Measurements from ENCODE around the gene TARDBP.
"Not testable (repeated sequence)": the region's sequence is repeated elsewhere in the genome, so short reads cannot be mapped to it uniquely, and the experiment has no call there.

Gene TARDBP

DNA sequence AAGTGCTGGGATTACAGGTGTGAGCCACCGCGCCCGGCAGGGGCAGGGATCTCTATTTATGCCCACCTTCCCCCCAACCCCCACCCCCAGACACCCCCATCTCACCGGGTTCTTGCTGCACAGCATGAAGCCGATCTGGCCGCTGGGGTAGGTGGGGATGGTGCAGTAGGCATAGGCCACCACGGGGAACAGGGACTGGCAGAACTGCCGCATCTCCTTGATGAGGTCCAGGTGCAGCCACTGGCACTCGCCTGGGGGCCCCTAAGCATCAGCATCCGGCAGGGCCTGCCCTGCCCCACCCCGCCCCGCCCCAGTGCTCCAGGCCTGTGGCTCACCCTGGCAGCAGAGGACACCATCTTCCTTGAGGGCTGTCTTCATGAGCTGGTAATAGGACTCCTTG lies 43.2 kb downstream of the TARDBP start:
- no peak overlapping the region for H3K27ac ChIP-seq (ENCODE audit: low read length)
- no peak overlapping the region for H3K9ac ChIP-seq (ENCODE audit: low read depth, low read length)
- H3K4me1 ChIP-seq (ENCODE audit: insufficient read depth, low read length), result peaks cover 6% of the 10 kb centered on the region; the same call in 1 of the 2 replicates
- H3K27me3 ChIP-seq (ENCODE audit: insufficient read depth, low read length), result peaks cover 4% of the 10 kb centered on the region; the same call in 1 of the 2 replicates
- no peak overlapping the region for H3K4me3 ChIP-seq (ENCODE audit: low read length)
- peaks cover 36% of the 10 kb centered on the region for H3K36me3 ChIP-seq (ENCODE audit: insufficient read depth, low read depth, low read length)
- H3K9me3 ChIP-seq (ENCODE audit: insufficient read depth, low read depth, low read length), result no peaks in the 10 kb centered on the region

DNA sequence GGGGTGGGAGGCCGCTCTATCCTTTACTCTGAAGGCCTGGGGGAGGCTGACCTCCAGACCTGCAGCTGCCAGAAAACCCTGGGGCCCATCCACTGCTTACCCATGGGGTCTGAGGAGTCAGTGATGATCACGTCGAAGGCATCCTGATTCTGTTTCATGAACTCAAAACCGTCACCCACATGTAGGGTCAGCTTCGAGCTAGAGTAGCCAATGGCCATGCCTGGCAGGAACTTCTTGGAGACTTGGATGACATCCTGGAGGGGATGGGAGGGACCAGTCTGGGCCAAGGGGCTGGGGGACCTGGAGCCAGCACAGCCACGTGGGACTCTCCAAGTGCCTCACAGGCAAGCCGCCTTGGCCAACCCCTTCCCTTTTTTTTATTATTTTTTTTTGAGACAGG lies 44.0 kb downstream of the TARDBP start:
- peaks cover 6% of the 10 kb centered on the region; the same call in 1 of the 2 replicates for H3K4me1 ChIP-seq (ENCODE audit: insufficient read depth, low read length)
- peaks cover 4% of the 10 kb centered on the region; the same call in 1 of the 2 replicates for H3K27me3 ChIP-seq (ENCODE audit: insufficient read depth, low read length)
- no peaks in the 10 kb centered on the region for H3K9me3 ChIP-seq (ENCODE audit: insufficient read depth, low read depth, low read length)
- no peak overlapping the region for H3K9ac ChIP-seq (ENCODE audit: low read depth, low read length)
- H3K36me3 ChIP-seq (ENCODE audit: insufficient read depth, low read depth, low read length), result peaks cover 36% of the 10 kb centered on the region
- H3K4me3 ChIP-seq (ENCODE audit: low read length), result no peak overlapping the region
- no peak overlapping the region for H3K27ac ChIP-seq (ENCODE audit: low read length)

DNA sequence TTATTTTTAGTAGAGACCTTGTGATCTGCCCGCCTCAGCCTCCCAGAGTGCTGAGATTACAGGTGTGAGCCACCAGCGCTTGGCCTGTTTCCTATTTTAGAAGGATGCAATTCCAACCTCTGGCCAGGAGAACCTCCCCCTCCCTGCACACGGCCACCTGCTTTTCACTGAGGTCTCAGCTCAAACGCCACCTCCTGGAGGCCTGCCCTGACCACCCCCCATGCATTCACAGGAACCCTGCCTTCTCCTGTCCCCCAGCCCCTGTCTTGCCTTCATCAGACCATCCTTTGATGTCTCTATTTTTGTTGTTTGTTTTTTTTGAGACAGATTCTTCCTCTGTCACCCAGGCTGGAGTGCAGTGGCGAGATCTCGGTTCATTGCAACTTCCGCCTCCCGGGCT lies 45.0 kb downstream of the TARDBP start:
- Histone ChIP-seq H3K27me3 (ENCODE audit: insufficient read depth, low read length) (no peaks in the 10 kb centered on the region), H3K9ac (ENCODE audit: low read depth, low read length) (no peak overlapping the region), H3K36me3 (ENCODE audit: insufficient read depth, low read depth, low read length) (peaks cover 36% of the 10 kb centered on the region), H3K27ac (ENCODE audit: low read length) (no peak overlapping the region), H3K4me1 (ENCODE audit: insufficient read depth, low read length) (peaks cover 6% of the 10 kb centered on the region; the same call in 1 of the 2 replicates), H3K9me3 (ENCODE audit: insufficient read depth, low read depth, low read length) (no peaks in the 10 kb centered on the region), H3K4me3 (ENCODE audit: low read length) (no peak overlapping the region)

DNA sequence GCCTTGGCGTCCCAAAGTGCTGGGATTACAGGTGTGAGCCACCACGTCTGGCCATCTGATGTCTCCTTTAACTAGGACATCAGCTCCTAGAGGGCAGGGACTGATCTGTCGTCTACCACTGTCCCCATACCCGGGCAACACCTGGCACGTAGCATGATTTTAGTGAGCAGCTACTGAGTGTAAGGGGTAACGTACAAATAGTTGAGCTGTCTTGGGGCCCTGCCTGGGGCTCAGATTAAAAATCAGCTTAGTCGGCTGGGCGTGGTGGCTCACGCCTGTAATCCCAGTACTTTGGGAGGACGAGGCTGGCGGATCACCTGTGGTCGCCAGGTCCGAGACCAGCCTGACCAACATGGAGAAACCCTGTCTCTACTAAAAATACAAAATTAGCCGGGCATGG lies 45.6 kb downstream of the TARDBP start:
- Histone ChIP-seq H3K27ac (ENCODE audit: low read length) (no peak overlapping the region), H3K4me3 (ENCODE audit: low read length) (no peak overlapping the region), H3K9ac (ENCODE audit: low read depth, low read length) (no peak overlapping the region), H3K4me1 (ENCODE audit: insufficient read depth, low read length) (peaks cover 4% of the 10 kb centered on the region; the same call in 1 of the 2 replicates), H3K36me3 (ENCODE audit: insufficient read depth, low read depth, low read length) (peaks cover 41% of the 10 kb centered on the region), H3K9me3 (ENCODE audit: insufficient read depth, low read depth, low read length) (no peaks in the 10 kb centered on the region), H3K27me3 (ENCODE audit: insufficient read depth, low read length) (no peaks in the 10 kb centered on the region)

DNA sequence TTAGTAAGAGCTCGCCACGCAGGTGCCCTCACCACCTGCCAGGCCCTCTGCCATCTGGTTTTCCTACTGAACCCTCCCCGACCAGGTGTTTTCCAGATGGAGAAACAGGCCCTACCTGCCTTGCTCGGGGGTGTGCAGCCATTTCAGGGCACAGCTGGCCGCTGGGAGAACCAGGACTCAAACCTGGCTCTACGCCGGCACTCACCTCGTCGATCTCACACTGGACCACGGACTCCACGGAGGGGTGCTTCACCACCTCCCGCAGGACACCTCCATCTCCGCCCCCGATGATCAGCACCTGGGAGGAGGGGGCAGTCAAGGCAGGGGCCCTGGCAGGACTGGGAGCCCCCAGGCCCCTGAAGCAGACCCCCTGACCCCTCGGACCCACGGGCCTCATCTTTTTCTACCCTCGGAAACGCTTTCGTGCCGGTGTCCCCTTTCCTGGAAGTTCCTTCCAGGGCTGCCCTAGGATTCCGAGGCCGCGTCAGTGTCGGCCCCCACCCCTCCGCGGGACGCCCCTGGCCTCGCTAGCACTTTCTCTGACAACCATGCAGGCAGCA lies 46.2 kb downstream of the TARDBP start:
- Histone ChIP-seq H3K36me3 (ENCODE audit: insufficient read depth, low read depth, low read length) (peaks cover 46% of the 10 kb centered on the region), H3K4me1 (ENCODE audit: insufficient read depth, low read length) (peaks cover under 1% of the 10 kb centered on the region; the same call in 1 of the 2 replicates), H3K9me3 (ENCODE audit: insufficient read depth, low read depth, low read length) (no peaks in the 10 kb centered on the region), H3K4me3 (ENCODE audit: low read length) (peak overlapping the region; percentile 91), H3K27me3 (ENCODE audit: insufficient read depth, low read length) (no peaks in the 10 kb centered on the region), H3K27ac (ENCODE audit: low read length) (no peak overlapping the region), H3K9ac (ENCODE audit: low read depth, low read length) (peak overlapping the region; percentile 83; the same call in 1 of the 2 replicates)

DNA sequence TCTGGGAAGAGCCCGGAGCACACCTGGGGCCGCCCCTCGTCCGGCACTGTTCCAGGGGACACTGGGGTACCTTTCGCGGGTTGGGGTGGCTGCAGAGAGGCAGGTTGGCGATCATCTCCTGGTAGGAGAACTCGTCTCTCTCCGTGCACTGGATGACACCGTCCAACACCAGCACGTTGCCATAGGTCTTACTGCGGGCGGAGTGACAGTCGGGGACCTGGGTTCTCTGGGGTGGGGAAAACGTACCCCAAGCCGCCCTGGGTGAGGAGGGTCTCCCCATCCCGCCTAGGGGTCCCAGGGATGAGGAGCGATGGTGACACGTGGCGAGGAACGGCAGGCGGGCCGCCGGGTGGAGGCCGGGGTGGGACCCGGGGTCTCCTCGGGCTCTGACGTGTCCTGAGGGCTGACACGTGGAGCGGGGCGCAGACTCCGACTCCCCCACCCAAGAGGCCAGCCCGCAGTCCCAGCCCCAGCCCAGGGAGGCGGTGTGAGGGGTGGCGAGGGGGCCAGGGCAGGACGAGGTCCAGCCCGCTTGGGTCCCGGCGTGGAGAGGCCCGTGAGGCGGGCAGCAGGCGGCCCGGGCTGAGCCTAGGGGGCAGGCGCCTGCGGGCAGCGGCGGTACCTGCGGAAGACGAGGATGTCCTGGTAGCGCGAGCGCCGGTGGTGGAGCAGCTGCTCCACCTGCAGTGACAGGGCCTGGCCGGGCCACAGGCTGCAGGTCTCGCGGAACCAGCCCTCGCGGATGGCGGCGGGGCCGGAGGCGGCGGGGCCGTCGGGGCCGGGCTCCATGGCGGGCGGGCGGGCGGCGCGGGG lies 46.9 kb downstream of the TARDBP start:
- Histone ChIP-seq H3K9ac (ENCODE audit: low read depth, low read length) (peak overlapping the region; percentile 83; the same call in 1 of the 2 replicates), H3K4me1 (ENCODE audit: insufficient read depth, low read length) (no peaks in the 10 kb centered on the region; the same call in 1 of the 2 replicates), H3K36me3 (ENCODE audit: insufficient read depth, low read depth, low read length) (peaks cover 41% of the 10 kb centered on the region), H3K27ac (ENCODE audit: low read length) (peak overlapping the region; percentile 55), H3K9me3 (ENCODE audit: insufficient read depth, low read depth, low read length) (no peaks in the 10 kb centered on the region), H3K4me3 (ENCODE audit: low read length) (peak overlapping the region; percentile 91), H3K27me3 (ENCODE audit: insufficient read depth, low read length) (no peaks in the 10 kb centered on the region)

GRCh38 chr1:11059968-11060830 lies 47.7 kb downstream of the TARDBP start, which contains the start of gene SRM:
SRM (minus strand) TSS chr1:11060018; CDS start chr1:11059943, 75 bp downstream.
- Histone ChIP-seq H3K9me3 (ENCODE audit: insufficient read depth, low read depth, low read length) (no peaks in the 10 kb centered on the region), H3K4me1 (ENCODE audit: insufficient read depth, low read length) (no peaks in the 10 kb centered on the region; the same call in 1 of the 2 replicates), H3K9ac (ENCODE audit: low read depth, low read length) (peak within 1 kb of the TSS; percentile 95), H3K36me3 (ENCODE audit: insufficient read depth, low read depth, low read length) (peaks cover 45% of the 10 kb centered on the region), H3K4me3 (ENCODE audit: low read length) (peak within 1 kb of the TSS; percentile 91), H3K27ac (ENCODE audit: low read length) (peak within 1 kb of the TSS; percentile 87), H3K27me3 (ENCODE audit: insufficient read depth, low read length) (no peaks in the 10 kb centered on the region)

DNA sequence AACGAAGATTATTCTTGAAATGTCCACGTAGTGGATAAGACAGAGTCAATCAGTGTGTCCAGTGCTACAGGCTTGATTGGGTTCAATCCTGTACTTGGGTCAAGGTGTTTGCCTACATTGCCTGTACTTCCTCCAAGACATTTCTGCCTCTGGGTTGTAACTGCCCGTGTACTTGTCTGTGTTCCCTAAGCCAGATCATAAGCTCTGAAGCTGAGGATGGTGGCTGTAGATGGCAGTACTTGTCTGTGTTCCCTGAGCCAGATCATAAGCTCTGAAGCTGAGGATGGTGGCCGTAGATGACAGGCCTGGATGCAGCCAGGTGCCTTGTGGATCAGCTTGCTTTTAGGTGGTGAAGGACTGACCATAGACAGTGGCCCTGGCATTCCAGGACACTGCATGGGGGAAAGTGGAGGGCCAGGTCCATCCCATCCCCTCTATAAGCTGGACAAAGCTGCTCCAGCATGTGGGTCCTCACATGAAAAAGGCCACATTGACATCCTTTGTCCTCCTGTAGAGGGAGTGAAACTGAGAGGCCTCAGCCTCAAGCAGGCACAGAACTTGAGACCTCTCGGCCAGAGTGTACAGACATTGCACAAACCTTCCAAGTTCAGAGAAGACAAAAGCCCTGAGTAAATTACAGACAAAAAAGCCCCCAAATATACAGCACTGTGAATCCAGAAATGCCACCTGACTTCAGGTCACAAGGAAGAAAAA lies 49.4 kb downstream of the TARDBP start:
- Histone ChIP-seq H3K27ac (ENCODE audit: low read length) (no peak overlapping the region), H3K4me1 (ENCODE audit: insufficient read depth, low read length) (no peaks in the 10 kb centered on the region; the same call in 1 of the 2 replicates), H3K27me3 (ENCODE audit: insufficient read depth, low read length) (no peaks in the 10 kb centered on the region), H3K36me3 (ENCODE audit: insufficient read depth, low read depth, low read length) (peaks cover 51% of the 10 kb centered on the region), H3K9ac (ENCODE audit: low read depth, low read length) (no peak overlapping the region), H3K9me3 (ENCODE audit: insufficient read depth, low read depth, low read length) (no peaks in the 10 kb centered on the region), H3K4me3 (ENCODE audit: low read length) (no peak overlapping the region)

- H3K9ac ChIP-seq (ENCODE audit: low read depth, low read length), result no peak overlapping the region
- H3K36me3 ChIP-seq (ENCODE audit: insufficient read depth, low read depth, low read length), result peaks cover 48% of the 10 kb centered on the region
- H3K4me3 ChIP-seq (ENCODE audit: low read length), result no peak overlapping the region
- H3K4me1 ChIP-seq (ENCODE audit: insufficient read depth, low read length), result no peaks in the 10 kb centered on the region; the same call in 1 of the 2 replicates
- H3K9me3 ChIP-seq (ENCODE audit: insufficient read depth, low read depth, low read length), result no peaks in the 10 kb centered on the region
- H3K27ac ChIP-seq (ENCODE audit: low read length), result no peak overlapping the region
- no peaks in the 10 kb centered on the region for H3K27me3 ChIP-seq (ENCODE audit: insufficient read depth, low read length)
Measured at GRCh38 chr1:11062965-11063401, 50.5 kb downstream of the TARDBP start.

DNA sequence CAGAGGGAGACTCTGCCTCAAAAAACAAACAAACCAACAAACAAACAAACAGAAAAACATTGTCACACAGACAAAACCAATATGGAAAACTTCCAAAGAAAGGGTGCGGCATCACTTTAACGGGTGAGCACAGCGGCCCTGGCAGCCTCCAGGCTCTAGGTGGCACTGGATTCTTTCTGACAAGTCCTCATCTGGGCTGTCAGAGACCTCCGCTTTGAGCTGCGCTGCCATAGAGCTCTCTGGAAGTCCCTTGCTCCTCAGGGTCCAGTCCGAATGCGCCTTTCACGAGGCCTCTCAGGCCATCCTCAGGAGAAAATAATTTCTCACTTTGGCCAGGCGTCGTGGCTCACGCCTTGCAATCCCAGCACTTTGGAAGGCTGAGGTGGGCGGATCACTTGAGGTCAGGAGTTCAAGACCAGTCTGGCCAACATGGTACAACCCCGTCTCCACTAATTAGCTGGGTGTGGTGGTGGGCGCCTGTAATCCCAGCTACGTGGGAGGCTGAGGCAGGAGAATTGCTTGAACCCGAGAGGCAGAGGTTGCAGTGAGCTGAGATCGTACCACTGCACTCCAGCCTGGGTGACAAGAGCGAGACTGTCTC lies 51.6 kb downstream of the TARDBP start:
- H3K9ac ChIP-seq (ENCODE audit: low read depth, low read length), result not testable (repeated sequence)

More for the DNA sequence above, 51.6 kb downstream of the TARDBP start:
- H3K4me1 ChIP-seq (ENCODE audit: insufficient read depth, low read length); H3K27me3 ChIP-seq (ENCODE audit: insufficient read depth, low read length); H3K9me3 ChIP-seq (ENCODE audit: insufficient read depth, low read depth, low read length); H3K4me3 ChIP-seq (ENCODE audit: low read length); H3K27ac ChIP-seq (ENCODE audit: low read length): not testable (repeated sequence)
- H3K36me3 ChIP-seq (ENCODE audit: insufficient read depth, low read depth, low read length), result peaks cover 52% of the 10 kb centered on the region

All from iPS-20b (cell line).